Measurements from ENCODE around the gene RCOR1.

RCOR1 gene

GRCh38 chr14:102731101-102731870 is 138.8 kb downstream of the RCOR1 start:
- Histone ChIP-seq H2AFZ (ENCODE audit: low read depth) (no peak overlapping the region), H3K4me3 (IDR thresholded peaks at IDR 0.05; ENCODE audit: insufficient read depth, low read depth, low read length) (no peak overlapping the region), H3K27me3 (ENCODE audit: insufficient read depth, low read depth) (no peaks in the 10 kb centered on the region), H3K27ac (no peak overlapping the region), H3K79me2 (ENCODE audit: insufficient read depth, low read depth) (no peaks in the 10 kb centered on the region), H3K4me2 (no peak overlapping the region), H3K9ac (no peak overlapping the region), H4K20me1 (ENCODE audit: insufficient read depth) (no peaks in the 10 kb centered on the region), H3K36me3 (ENCODE audit: insufficient read depth) (no peaks in the 10 kb centered on the region), H3K4me1 (ENCODE audit: low read depth, poor library complexity, severe bottlenecking) (no peaks in the 10 kb centered on the region)
- no peak for TF ChIP-seq CTCF (conservative IDR thresholded peaks at IDR 0.05; ENCODE audit: low read depth, low read length)

- Histone ChIP-seq H4K20me1 (ENCODE audit: insufficient read depth) (no peaks in the 10 kb centered on the region), H3K4me3 (IDR thresholded peaks at IDR 0.05; ENCODE audit: insufficient read depth, low read depth, low read length) (no peak overlapping the region), H3K4me1 (ENCODE audit: low read depth, poor library complexity, severe bottlenecking) (no peaks in the 10 kb centered on the region), H3K36me3 (ENCODE audit: insufficient read depth) (no peaks in the 10 kb centered on the region), H3K4me2 (no peak overlapping the region), H3K9ac (no peak overlapping the region), H3K27ac (no peak overlapping the region), H2AFZ (ENCODE audit: low read depth) (no peak overlapping the region), H3K27me3 (ENCODE audit: insufficient read depth, low read depth) (no peaks in the 10 kb centered on the region), H3K79me2 (ENCODE audit: insufficient read depth, low read depth) (no peaks in the 10 kb centered on the region)
- TF ChIP-seq CTCF (conservative IDR thresholded peaks at IDR 0.05; ENCODE audit: low read depth, low read length) = no peak
Observed at GRCh38 chr14:102731871-102732800, 139.7 kb downstream of the RCOR1 start.

GRCh38 chr14:102732924-102733323 is 140.5 kb downstream of the RCOR1 start:
- Histone ChIP-seq H3K36me3 (ENCODE audit: insufficient read depth) (no peaks in the 10 kb centered on the region), H3K27ac (no peak overlapping the region), H3K27me3 (ENCODE audit: insufficient read depth, low read depth) (no peaks in the 10 kb centered on the region)

GRCh38 chr14:102733326-102733725 is 140.9 kb downstream of the RCOR1 start:
- Histone ChIP-seq H3K4me3 (IDR thresholded peaks at IDR 0.05; ENCODE audit: insufficient read depth, low read depth, low read length) (no peak overlapping the region), H3K79me2 (ENCODE audit: insufficient read depth, low read depth) (no peaks in the 10 kb centered on the region), H3K27ac (no peak overlapping the region), H4K20me1 (ENCODE audit: insufficient read depth) (no peaks in the 10 kb centered on the region), H3K4me1 (ENCODE audit: low read depth, poor library complexity, severe bottlenecking) (no peaks in the 10 kb centered on the region), H3K27me3 (ENCODE audit: insufficient read depth, low read depth) (no peaks in the 10 kb centered on the region), H2AFZ (ENCODE audit: low read depth) (no peak overlapping the region), H3K36me3 (ENCODE audit: insufficient read depth) (no peaks in the 10 kb centered on the region), H3K4me2 (no peak overlapping the region), H3K9ac (no peak overlapping the region)
- no peak for TF ChIP-seq CTCF (conservative IDR thresholded peaks at IDR 0.05; ENCODE audit: low read depth, low read length)

More at GRCh38 chr14:102732924-102733323, 140.5 kb downstream of the RCOR1 start:
- Histone ChIP-seq H2AFZ (ENCODE audit: low read depth) (no peak overlapping the region), H4K20me1 (ENCODE audit: insufficient read depth) (no peaks in the 10 kb centered on the region), H3K9ac (no peak overlapping the region), H3K79me2 (ENCODE audit: insufficient read depth, low read depth) (no peaks in the 10 kb centered on the region), H3K4me1 (ENCODE audit: low read depth, poor library complexity, severe bottlenecking) (no peaks in the 10 kb centered on the region), H3K4me3 (IDR thresholded peaks at IDR 0.05; ENCODE audit: insufficient read depth, low read depth, low read length) (no peak overlapping the region), H3K4me2 (no peak overlapping the region)
- TF ChIP-seq CTCF (conservative IDR thresholded peaks at IDR 0.05; ENCODE audit: low read depth, low read length) = no peak

All from KMS-11 (cell line).